GM12878 (cell line): Measurements from ENCODE around the gene SMARCB1. TPM values are rescaled to one million over a fixed set of nuclear protein-coding genes. Genes with fewer than 3 reads are reported as not detected.
A peak's percentile ranks its signal among the peaks of the same experiment; 100 is the strongest.

Experiments used
- ATAC-seq: fragments of 200-7000 bp; cut with Tn5 transposase; 3 replicates; pipeline ENCODE4 v1.9.1; 2020; ENCODE audit warnings: mild to moderate bottlenecking, moderate library complexity
- BruUV-seq: library from RNA; stranded (reverse); fragments of 400-500 nt; replicated peaks from 2 replicates; lab custom pipeline; 2021; lab: Mats Ljungman, UMichigan
- CTCF ChIA-PET: fragments of 300-600 bp; sonication (Branson Sonifier 250); formaldehyde crosslinking; extraction: SDS; loops from one replicate; lab custom pipeline; 2021; ENCODE audit warnings: inconsistent platforms; lab: Yijun Ruan, JAX
- POLR2A ChIA-PET: fragments of 350-600 bp; formaldehyde crosslinking; extraction: SDS; loops from one replicate; lab custom pipeline; 2021; ENCODE audit warnings: inconsistent platforms; lab: Charles Lee
- RAD21 ChIA-PET: fragments of 300-600 bp; sonication (Branson Sonifier 250); formaldehyde crosslinking; loops from one replicate; lab custom pipeline; 2023; ENCODE audit warnings: antibody characterized with exemption; ENCODE audit not compliant: unreplicated experiment; lab: Charles Lee
- SMC1A ChIA-PET: fragments of 300-600 bp; sonication (Branson Sonifier 250); formaldehyde crosslinking; loops from one replicate; lab custom pipeline; 2023; ENCODE audit not compliant: unreplicated experiment, uncharacterized antibody; lab: Charles Lee
- DNase-seq: peaks from one replicate; pipeline ENCODE4 v3.0.0-alpha.2; 2011; ENCODE audit warnings: low read depth, low spot score
- FAIRE-seq: peaks from 3 replicates; lab custom pipeline; 2011; peaks lifted over from hg19 to GRCh38; lab: Jason Lieb, UNC
- H2AFZ ChIP-seq: 2 replicates; pipeline ENCODE4 v1.6.0; 2011; ENCODE audit warnings: low read depth, low read length, control low read depth; ENCODE audit not compliant: control insufficient read depth
- H3K27ac ChIP-seq: 2 replicates; pipeline ENCODE4 v1.5.1; 2011; ENCODE audit warnings: control low read depth; ENCODE audit not compliant: control insufficient read depth, insufficient read depth
- H3K27me3 ChIP-seq, 2 experiments: replicated peaks in 1 of 2; 2 replicates each; pipeline versions ENCODE4 v1.6.0 to v1.6.1; 2011; ENCODE audit warnings: low read length in 1 of 2; ENCODE audit not compliant: control insufficient read depth in 2 of 2, insufficient read depth in 2 of 2
- H3K36me3 ChIP-seq, 2 experiments: 2 replicates each; pipeline ENCODE4 v1.5.1; 2011; ENCODE audit warnings: low read length in 1 of 2; ENCODE audit not compliant: control insufficient read depth in 2 of 2, insufficient read depth in 2 of 2
- H3K4me1 ChIP-seq: 2 replicates; pipeline ENCODE4 v1.6.1; 2011; ENCODE audit warnings: mild to moderate bottlenecking, low read length, moderate library complexity, mixed read lengths; ENCODE audit not compliant: control insufficient read depth, insufficient read depth
- H3K4me2 ChIP-seq: 2 replicates; pipeline ENCODE4 v1.6.0; 2011; ENCODE audit warnings: control low read depth; ENCODE audit not compliant: control insufficient read depth, insufficient read depth
- H3K4me3 ChIP-seq: fragments of 200-600 bp; sonication (generic); 2 replicates; pipeline ENCODE4 v1.5.1; 2016
- H3K79me2 ChIP-seq: 2 replicates; pipeline ENCODE4 v1.6.0; 2011; ENCODE audit warnings: low read length; ENCODE audit not compliant: control insufficient read depth, insufficient read depth
- H3K9ac ChIP-seq: 2 replicates; pipeline ENCODE4 v1.8.0; 2011; ENCODE audit warnings: low read length, control low read depth, mixed read lengths; ENCODE audit not compliant: control insufficient read depth, insufficient read depth
- H3K9me3 ChIP-seq: replicated peaks from 3 replicates; pipeline ENCODE4 v1.5.1; 2011; ENCODE audit warnings: mild to moderate bottlenecking, low read length; ENCODE audit not compliant: control insufficient read depth, insufficient read depth
- H4K20me1 ChIP-seq: 2 replicates; pipeline ENCODE4 v1.6.0; 2011; ENCODE audit not compliant: control insufficient read depth, insufficient read depth
- ATF7 ChIP-seq: fragments of 450-650 bp; IDR thresholded peaks from 2 replicates; pipeline ENCODE4 v1.6.1; 2016; ENCODE audit warnings: low read depth, mild to moderate bottlenecking
- CTCF ChIP-seq, 3 experiments: IDR thresholded peaks in 2 of 3; conservative IDR thresholded peaks in 1 of 3; 2 replicates each; pipeline ENCODE4 v1.5.1; 2011; ENCODE audit warnings: low read depth in 3 of 3, low read length in 3 of 3, mild to moderate bottlenecking in 3 of 3, control low read depth in 2 of 3, moderate library complexity in 2 of 3, inconsistent platforms in 1 of 3, mixed read lengths in 1 of 3; ENCODE audit not compliant: control insufficient read depth in 2 of 3, insufficient read depth in 1 of 3; ENCODE audit errors: extremely low read depth in 1 of 3
- HDAC6 ChIP-seq: fragments of 200-600 bp; sonication (generic); IDR thresholded peaks from one replicate; pipeline ENCODE4 v1.8.0; 2017; ENCODE audit warnings: antibody characterized with exemption; ENCODE audit not compliant: unreplicated experiment
- PBX3 ChIP-seq: IDR thresholded peaks from 2 replicates; pipeline ENCODE4 v1.6.1; 2011; ENCODE audit warnings: mild to moderate bottlenecking, low read depth, low read length, moderate library complexity; ENCODE audit not compliant: insufficient replicate concordance
- POLR2A ChIP-seq: IDR thresholded peaks from 2 replicates; pipeline ENCODE4 v1.6.1; 2011; ENCODE audit warnings: low read depth, mild to moderate bottlenecking, low read length
- POLR2AphosphoS5 ChIP-seq: IDR thresholded peaks from 2 replicates; pipeline ENCODE4 v1.6.1; 2011; ENCODE audit warnings: mild to moderate bottlenecking, low read length, inconsistent platforms
- USF2 ChIP-seq: IDR thresholded peaks from 2 replicates; pipeline ENCODE4 v1.6.1; 2011; ENCODE audit warnings: low read depth, low read length, improper control_type of control experiment, borderline replicate concordance
- ZNF274 ChIP-seq: IDR thresholded peaks from one replicate; pipeline ENCODE4 v1.8.0; 2011; ENCODE audit not compliant: insufficient read length, insufficient read depth
- ZNF622 ChIP-seq: fragments of 450-650 bp; IDR thresholded peaks from 2 replicates; pipeline ENCODE4 v1.6.1; 2017; ENCODE audit warnings: mild to moderate bottlenecking, inconsistent platforms
- WGBS: methylation state at CpG from one replicate; pipeline ENCODE4 v1.1.6; 2016; ENCODE audit warnings: low lambda C conversion rate; ENCODE audit not compliant: insufficient replicate concordance, insufficient coverage; ENCODE audit errors: missing lambda C conversion rate; 5-methylcytosine and 5-hydroxymethylcytosine counted together
- in situ Hi-C: fragments of 300-500 bp; cut with MboI; formaldehyde crosslinking; loops from 9 replicates; pipeline ENCODE4 v1.14.3; 2018; ENCODE audit warnings: mixed read lengths
- intact Hi-C: fragments of 100-400 bp; cut with micrococcal nuclease; formaldehyde crosslinking; loops from one replicate; pipeline ENCODE4 v1.14.2; 2022; ENCODE audit not compliant: unreplicated experiment
- polyA plus RNA-seq, 11 experiments: library from polyadenylated mRNA; depleted of rRNA in 4 of 11; unstranded in 6 of 11; stranded (reverse) in 5 of 11; fragments of >200 nt; fragmentation: Nextera tagmentation in 4 of 11; fragmentation: Illumina TruSeq in 1 of 11; extraction: Ambion mirVana in 4 of 11; extraction: Trizol in 1 of 11; gene quantifications; 1 replicate in 1 of 11; 2 replicates in 10 of 11; pipeline versions ENCODE4 v1.2.1 to v1.2.3, GENCODE V29; 2011 to 2016; ENCODE audit warnings: inconsistent platforms in 2 of 11, missing spikeins in 2 of 11, low read depth in 1 of 11
- total RNA-seq, 4 experiments: library from RNA; depleted of rRNA in 3 of 4; stranded (reverse); fragments of >200 nt in 3 of 4; fragmentation: Illumina TruSeq in 1 of 4; extraction: Trizol in 1 of 4; gene quantifications; 2 replicates each; pipeline versions ENCODE4 v1.2.1 to v1.2.3, GENCODE V29; 2013 to 2021

Gene SMARCB1
- total and polyA plus RNA-seq, 10 of the 15 experiments (the other 5 are each of a cell fraction or from before 2014, with no cell fraction given), result 9.1 to 215 (median 183) TPM

DNA sequence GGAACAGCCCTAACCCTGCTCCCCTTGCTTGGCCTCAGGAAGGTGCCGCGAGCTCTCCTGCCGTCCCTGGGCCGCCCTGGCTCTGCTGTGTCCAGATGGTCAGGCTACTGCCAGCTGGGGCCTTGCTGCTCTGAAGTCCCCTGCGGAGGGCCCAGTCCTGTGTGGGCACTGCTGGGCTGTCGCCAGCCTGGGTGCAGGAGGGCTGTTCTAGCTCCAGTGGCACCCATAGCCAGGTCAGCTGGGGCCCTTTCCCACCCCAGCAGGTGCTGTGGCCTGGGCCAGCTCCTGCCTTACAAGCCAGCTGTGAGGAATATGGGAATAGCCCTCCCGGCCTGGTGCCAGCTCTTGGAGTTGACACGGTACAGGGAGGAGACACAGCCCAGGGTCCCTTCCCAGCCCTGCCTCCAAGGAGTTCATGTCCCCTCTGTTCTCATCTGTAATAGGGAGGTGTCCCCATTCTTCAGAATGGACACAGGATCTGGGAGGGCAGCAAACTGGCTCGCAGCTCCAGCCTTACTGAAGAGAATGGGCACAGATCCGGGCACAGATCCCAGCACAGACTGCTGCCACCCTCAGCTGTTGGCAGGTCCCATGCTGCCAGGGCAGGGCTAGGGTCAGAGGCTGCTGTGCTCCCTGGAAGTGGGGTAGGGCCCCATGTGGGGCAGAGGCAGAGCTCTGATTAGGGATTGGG lies 48.2 kb downstream of the SMARCB1 start:
- no peak overlapping the region for H3K4me2 ChIP-seq
- no peak overlapping the region for H3K4me3 ChIP-seq
- intact Hi-C loops (no loop called here), in situ Hi-C loops (no loop called here)
- no peak overlapping the region for H3K27ac ChIP-seq
- peaks cover 2% of the 10 kb centered on the region for H3K79me2 ChIP-seq
- no peak overlapping the region for H3K9ac ChIP-seq
- peaks cover 17% of the 10 kb centered on the region for H3K4me1 ChIP-seq
- ChIA-PET CTCF (interaction anchor here (3.7 kb wide), 1 partner anchor 64 kb away, joined by 12 read pairs; the partner anchor contains the start of gene MMP11), RAD21 (interaction anchor here (0.9 kb wide), 1 partner anchor 9 kb away, joined by 3 read pairs; no protein-coding TSS in a partner anchor), POLR2A (no interaction called here), SMC1A (interaction anchor here (1.1 kb wide), 1 partner anchor 11 kb away, joined by 3 read pairs; no protein-coding TSS in a partner anchor)
- TF ChIP-seq POLR2A (peak; percentile 44; the same call in 1 of the 2 replicates), ZNF622 (no peak), HDAC6 (no peak), ZNF274 (no peak)
- BruUV-seq, result no TSS peak
- H3K36me3 ChIP-seq, result peaks cover 16 to 42% of the 10 kb centered on the region in 2 experiments
- DNase-seq, result no peak
- FAIRE-seq, result no peak
- H3K9me3 ChIP-seq, result no peaks in the 10 kb centered on the region
- no peak for ATAC-seq
- H4K20me1 ChIP-seq, result peaks cover 2% of the 10 kb centered on the region; the same call in 1 of the 2 replicates
- 96% methylated on average over 10 of the region's 10 CpGs for WGBS
- no peak overlapping the region for H2AFZ ChIP-seq
- H3K27me3 ChIP-seq, result no peaks in the 10 kb centered on the region

GRCh38 chr22:23835484-23836144 lies 48.8 kb downstream of the SMARCB1 start:
- no peak overlapping the region for H3K4me2 ChIP-seq
- POLR2A ChIA-PET, result no interaction called here
- BruUV-seq, result no TSS peak

More at GRCh38 chr22:23835484-23836144, 48.8 kb downstream of the SMARCB1 start:
- H2AFZ ChIP-seq, result no peak overlapping the region
- ATAC-seq (no peak), DNase-seq (no peak), FAIRE-seq (no peak)
- H3K4me1 ChIP-seq, result peaks cover 17% of the 10 kb centered on the region
- H4K20me1 ChIP-seq, result peaks cover 2% of the 10 kb centered on the region; the same call in 1 of the 2 replicates
- intact Hi-C loops, result no loop called here
- H3K4me3 ChIP-seq, result no peak overlapping the region
- H3K36me3 ChIP-seq, result peaks cover 16 to 42% of the 10 kb centered on the region in 2 experiments
- peak; percentile 26; the same call in 1 of the 2 replicates for TF ChIP-seq POLR2AphosphoS5
- TF ChIP-seq ATF7, result no peak
- TF ChIP-seq USF2, result no peak
- 0 out of 2 replicates have a peak, but pooled peaks have one; percentile 1 for TF ChIP-seq POLR2A
- TF ChIP-seq PBX3, result no peak
- no peak for TF ChIP-seq CTCF (IDR thresholded peaks at IDR 0.05 in 2 of 3, conservative IDR thresholded peaks at IDR 0.05 in 1 of 3; ENCODE audit: control insufficient read depth in 2 of 3, extremely low read depth in 1 of 3, insufficient read depth in 1 of 3, low read depth in 3 of 3, low read length in 3 of 3)
- no peaks in the 10 kb centered on the region for H3K9me3 ChIP-seq
- H3K79me2 ChIP-seq, result peaks cover 2% of the 10 kb centered on the region
- H3K27me3 ChIP-seq, result no peaks in the 10 kb centered on the region
- in situ Hi-C loops, result no loop called here
- H3K27ac ChIP-seq, result no peak overlapping the region
- WGBS, result 83% methylated on average over 11 of the region's 11 CpGs
- SMC1A ChIA-PET, result interaction anchor here (0.9 to 1.9 kb wide), 3 partner anchors 10 to 64 kb away, joined by 3 to 5 read pairs (median 3); no protein-coding TSS in a partner anchor
- H3K9ac ChIP-seq, result no peak overlapping the region
- RAD21 ChIA-PET, result interaction anchor here (0.9 kb wide), 1 partner anchor 8 kb away, joined by 3 read pairs; no protein-coding TSS in a partner anchor
- CTCF ChIA-PET, result interaction anchor here (1.7 to 3.7 kb wide), 2 partner anchors 14 to 64 kb away, joined by 6 to 12 read pairs; partner anchors contain the start of gene MMP11
